ENCODE data around the gene SPTBN5.
A peak's percentile ranks its signal among the peaks of the same experiment; 100 is the strongest.

Gene SPTBN5

DNA sequence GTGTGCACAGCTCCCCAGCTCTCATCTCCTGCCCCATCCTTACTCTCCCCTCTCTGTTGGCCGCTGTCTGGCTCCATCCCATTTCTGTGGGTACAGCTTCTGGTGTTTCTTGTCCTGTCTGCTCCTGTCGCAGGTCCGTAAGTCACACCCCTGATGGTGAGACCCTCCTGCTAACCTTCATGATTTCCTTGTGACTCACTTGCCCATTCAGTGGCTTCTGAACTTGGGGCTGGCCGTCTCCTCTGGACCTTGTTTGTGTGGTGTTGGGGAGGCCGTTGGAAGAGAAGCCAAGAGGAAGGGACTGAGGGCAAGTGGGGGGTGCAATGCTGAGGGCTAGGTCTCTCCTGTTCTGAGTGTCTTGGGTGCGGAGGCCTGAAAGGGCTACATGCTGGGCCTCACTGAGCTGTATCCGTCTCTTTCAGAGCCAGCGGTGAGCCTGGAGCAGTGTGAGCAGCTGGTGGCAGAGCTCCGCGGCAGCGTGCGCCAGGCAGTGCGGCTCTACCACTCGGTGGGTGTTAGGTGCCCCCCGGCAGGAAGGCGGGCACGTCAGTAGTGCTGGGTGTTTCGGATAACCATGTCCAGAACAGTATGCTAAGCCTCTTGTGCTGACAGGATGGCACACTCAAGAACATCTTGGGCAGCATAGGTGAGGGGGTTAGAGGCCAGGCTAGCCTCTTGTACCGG, 69.6 kb downstream of the SPTBN5 start:
- DNase-seq (ENCODE audit: low spot score) = no peak

DNA sequence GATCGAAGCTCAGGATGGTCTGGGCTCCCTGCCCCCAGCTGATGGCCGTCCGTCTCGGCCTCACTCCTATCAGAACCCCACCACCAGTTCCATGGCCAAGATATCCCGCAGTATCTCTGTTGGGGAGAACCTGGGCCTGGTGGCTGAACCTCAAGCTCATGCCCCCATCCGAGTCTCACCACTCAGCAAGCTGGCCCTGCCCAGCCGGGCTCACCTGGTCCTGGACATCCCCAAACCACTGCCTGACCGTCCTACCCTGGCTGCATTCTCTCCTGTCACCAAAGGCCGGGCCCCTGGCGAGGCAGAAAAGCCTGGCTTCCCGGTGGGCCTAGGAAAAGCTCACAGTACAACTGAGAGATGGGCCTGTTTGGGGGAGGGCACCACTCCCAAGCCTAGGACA, 70.4 kb downstream of the SPTBN5 start:
- DNase-seq (ENCODE audit: low spot score) = no peak

DNA sequence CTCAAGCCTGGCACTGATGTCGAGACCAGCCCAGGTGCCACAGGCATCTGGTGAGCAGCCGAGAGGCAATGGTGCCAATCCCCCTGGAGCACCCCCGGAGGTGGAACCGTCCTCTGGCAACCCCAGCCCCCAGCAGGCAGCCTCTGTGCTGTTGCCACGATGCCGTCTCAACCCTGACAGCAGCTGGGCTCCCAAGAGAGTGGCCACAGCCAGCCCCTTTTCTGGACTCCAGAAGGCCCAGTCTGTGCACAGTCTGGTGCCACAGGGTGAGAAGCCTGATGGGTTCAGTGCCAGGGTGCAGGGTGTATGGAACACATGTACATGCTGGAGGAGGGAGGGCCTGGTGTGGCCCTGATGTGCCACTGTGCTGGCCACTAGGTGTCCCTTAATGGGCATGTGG, 70.9 kb downstream of the SPTBN5 start:
- DNase-seq (ENCODE audit: low spot score) = no peak

DNA sequence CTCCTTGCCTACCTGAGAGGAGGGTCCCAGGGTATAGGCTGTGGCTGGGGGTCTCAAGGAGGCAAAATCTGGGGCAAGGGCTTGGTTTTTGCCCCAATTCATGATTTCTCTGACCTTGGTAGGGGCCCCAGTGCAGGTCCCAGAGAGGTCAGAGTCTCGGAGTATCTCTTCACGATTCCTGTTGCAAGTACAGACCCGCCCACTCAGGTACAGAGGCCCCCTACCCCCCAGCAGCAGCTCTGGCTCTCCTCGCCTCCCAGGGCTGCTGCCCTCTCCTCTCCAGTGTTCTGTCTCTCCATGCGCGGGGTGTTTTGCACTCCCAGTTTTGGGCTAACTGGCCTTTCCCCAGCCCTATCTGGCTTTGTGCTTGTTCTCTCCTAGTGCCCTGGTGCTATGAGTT, 71.4 kb downstream of the SPTBN5 start:
- DNase-seq (ENCODE audit: low spot score) = no peak

DNA sequence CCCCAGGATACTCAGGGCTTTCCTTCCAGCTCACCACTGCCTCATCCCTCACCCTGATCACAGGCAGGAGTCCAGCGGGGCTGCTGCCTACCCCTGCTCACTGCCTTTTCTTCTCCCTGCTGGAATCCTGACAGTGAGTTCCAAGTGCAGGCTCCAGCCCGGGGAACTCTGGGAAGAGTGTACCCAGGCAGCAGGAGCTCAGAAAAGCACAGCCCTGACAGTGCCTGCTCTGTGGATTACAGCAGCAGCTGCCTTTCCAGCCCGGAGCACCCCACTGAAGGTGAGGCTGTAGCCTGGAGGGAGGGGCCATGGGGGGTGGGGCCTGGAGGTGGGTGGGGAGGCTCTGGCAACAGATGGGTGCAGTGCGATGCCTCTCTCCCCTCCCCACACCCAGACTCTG, 72.0 kb downstream of the SPTBN5 start:
- DNase-seq (ENCODE audit: low spot score) = no peak

DNA sequence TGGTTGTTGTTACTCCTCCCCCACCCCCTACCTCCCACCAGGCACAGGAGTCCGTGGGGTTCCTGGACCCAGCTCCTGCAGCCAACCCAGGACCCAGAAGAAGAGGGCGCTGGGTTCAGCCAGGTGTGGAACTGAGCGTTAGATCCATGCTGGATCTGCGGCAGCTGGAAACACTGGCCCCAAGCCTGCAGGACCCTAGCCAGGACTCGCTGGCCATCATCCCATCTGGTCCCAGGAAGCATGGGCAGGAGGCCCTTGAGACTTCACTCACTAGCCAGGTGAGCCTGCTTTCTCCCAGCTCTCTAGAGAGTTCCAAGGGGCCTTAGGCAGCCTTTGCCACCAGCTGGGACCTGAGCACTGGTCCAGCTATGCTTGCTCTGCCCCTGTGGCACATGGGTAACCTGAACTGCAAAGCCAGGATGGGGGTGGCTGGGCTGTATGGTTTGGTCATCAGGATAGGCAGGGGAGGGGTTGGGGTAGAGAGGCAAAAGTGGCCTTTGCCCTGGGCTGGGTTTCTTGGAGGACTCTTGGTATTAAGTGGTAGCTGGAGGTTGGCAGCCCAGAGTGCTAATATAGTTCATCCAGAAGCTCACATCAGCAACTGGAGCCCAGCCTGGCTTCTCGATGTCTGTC, 72.9 kb downstream of the SPTBN5 start:
- DNase-seq (ENCODE audit: low spot score) = no peak

DNA sequence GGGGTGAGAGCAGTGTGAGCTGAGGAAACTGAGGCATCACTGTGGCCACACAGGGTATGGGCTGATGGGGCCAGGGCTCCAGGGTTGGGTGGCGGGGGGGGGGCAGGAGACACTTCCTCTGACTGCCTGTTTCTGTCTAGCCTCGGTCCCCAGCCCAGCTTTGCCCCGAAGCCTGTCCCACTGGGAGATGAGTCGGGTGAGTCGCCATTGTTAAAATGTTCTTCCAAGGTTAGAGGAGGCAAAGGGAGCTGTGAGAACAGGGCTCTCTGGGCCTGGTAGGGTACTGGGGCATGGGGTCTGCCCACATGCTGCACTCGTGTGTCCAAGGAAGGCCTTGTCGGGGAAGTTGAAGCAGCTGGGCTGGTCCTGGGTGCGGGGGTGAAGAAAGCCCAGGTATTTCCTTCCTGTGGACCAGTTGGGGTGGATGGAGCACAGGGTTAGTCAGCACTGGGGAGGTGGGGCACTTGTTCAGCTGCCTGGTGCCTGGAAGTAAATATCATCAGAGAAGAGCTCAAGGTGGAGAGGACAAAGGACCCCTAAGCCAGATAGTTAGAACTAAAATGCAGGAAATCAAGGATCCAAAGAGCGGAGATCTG, 74.3 kb downstream of the SPTBN5 start:
- no peak for DNase-seq (ENCODE audit: low spot score)

DNA sequence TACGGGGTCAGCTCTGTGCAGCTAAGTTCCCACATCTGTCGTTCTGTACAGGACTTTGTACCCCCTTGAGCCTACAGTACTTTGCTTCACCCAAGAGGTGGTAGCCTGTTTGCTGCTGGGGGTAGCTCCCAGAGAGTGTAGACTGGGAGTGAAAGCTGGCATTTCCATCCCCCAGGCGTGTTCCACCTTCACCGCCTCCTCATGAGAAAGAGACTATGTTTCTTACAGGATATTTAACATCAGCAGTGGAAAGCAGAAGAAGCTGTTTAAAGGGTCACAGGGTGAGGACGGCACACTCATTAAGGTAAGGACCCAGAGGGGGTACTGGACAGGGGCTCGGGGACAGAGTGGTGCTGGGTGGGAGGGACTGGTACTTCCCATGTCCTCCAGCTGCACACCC, 76.1 kb downstream of the SPTBN5 start:
- no peak for DNase-seq (ENCODE audit: low spot score)

DNA sequence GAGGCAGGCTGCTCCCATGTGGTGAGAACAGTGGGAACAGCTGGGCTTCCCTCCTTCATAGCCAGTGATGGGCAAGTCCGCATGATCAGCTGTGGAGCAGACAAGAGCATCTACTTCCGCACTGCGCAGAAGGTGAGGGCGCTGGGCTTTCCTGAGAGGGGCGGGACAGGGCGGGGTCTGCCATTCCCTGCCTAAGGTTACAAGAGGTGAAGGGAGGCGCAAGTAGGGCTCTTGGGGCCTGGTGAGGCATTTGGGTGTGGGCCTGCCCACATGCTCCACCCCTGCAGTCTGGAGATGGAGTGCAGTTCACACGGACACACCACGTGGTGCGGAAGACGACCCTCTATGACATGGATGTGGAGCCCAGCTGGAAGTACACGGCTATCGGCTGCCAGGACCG, 76.5 kb downstream of the SPTBN5 start:
- DNase-seq (ENCODE audit: low spot score) = no peak

DNA sequence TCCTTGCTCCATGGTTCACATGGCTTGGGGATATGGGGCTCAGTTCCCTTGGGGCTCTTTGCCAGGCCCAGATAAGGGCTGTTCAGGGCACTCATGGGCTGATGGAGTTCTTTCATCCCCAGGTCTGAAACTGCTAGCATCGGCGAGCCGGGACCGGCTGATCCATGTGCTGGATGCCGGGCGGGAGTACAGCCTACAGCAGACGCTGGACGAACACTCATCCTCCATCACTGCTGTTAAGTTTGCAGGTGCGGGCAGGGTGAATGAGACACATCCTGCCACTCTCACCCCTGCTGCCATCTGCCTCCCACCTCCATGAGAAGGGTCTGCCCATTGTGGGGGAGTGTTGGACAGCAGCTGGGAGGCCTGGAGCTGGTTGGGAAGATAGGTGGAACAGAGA, 77.1 kb downstream of the SPTBN5 start:
- no peak for DNase-seq (ENCODE audit: low spot score)

DNA sequence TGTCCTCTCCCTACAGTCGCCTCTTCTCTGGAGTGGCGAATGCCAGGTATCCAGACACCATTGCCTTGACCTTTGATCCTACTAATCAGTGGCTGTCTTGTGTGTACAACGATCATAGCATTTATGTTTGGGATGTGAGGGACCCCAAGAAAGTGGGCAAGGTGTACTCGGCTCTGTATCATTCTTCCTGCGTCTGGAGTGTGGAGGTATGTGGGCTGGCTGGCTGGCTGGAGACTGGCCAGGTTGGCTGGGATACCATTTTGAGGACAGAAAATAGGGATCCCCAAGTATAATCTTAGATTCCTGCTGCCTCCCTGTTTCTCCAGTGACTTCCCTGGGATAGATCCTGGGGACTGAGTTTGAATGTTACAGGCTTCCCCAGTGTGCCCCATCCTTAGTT, 79.3 kb downstream of the SPTBN5 start:
- no peak for DNase-seq (ENCODE audit: low spot score)

DNA sequence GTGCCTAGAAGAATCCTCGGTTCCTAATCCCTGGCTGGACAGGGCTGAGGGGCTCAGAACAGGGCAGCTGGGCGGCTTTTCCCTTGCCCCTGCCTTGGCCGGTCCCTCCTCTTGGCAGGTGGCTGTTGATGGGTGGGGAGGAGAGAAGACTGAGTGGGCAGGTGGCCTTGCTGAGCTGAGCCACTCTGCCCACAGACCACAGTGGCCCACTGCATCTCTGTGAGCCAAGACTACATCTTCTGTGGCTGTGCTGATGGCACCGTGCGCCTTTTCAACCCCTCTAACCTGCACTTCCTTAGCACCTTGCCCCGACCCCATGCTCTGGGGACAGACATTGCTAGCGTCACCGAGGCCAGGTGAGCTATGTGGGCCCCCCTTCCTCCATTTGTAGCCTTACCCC, 80.4 kb downstream of the SPTBN5 start:
- DNase-seq (ENCODE audit: low spot score) = no peak

DNA sequence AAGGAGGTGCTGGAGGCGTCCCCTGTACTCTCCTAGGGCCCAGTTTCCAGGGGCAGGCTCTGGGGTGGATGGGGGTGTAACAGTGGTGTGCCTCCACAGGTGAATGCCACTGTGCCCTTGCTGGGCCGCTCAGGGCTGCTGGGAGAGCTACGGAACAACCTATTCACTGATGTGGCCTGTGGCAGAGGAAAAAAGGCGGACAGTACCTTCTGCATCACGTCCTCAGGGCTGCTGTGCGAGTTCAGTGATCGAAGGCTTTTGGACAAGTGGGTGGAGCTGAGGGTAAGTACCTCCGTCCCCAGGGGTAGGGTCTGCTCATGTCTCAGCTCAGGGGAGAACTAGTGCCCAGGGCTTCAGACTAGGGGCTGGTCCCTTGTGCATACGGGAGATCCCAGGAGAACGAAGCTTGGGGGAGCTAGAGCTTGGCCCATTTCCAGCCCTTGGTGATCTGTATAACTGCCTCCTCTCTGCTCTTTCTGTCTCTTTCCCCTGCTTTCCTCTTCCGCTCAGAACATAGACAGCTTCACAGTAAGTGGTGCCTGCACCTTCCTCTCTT, 81.0 kb downstream of the SPTBN5 start:
- no peak for DNase-seq (ENCODE audit: low spot score)

DNA sequence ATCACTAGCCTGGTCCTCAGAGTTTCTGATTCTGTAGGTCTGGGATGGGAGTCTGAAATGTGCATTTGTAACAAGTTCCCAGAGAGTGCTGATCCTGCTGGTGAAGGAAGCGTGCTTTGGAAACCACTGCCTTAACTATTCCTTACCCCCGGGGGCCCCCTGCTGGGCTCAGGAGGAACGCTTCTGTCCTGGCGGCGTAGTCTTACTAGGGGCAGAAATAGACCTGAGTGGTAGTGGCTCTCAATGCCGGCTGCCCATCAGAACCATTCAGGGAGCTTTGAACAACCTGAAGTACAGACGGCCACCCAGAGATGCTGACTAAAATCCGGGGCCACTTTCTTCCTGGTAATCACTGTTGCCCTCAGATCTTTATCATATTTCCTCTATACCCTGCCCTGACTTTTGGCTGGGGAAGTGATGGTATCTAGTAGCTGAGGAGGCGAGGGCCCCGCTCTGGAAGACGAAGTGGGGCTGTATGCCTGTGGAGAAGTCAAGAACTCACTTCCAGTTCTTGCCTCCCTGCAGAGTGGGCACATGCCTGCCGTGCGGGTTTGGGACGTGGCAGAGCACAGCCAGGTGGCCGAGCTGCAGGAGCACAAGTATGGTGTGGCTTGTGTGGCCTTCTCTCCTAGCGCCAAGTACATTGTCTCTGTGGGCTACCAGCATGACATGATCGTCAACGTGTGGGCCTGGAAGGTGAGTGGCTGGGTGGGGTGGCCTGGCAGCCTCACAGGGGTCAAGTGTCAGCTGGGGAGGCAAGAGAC, 82.2 kb downstream of the SPTBN5 start:
- peak; percentile 81 for DNase-seq (ENCODE audit: low spot score)

DNA sequence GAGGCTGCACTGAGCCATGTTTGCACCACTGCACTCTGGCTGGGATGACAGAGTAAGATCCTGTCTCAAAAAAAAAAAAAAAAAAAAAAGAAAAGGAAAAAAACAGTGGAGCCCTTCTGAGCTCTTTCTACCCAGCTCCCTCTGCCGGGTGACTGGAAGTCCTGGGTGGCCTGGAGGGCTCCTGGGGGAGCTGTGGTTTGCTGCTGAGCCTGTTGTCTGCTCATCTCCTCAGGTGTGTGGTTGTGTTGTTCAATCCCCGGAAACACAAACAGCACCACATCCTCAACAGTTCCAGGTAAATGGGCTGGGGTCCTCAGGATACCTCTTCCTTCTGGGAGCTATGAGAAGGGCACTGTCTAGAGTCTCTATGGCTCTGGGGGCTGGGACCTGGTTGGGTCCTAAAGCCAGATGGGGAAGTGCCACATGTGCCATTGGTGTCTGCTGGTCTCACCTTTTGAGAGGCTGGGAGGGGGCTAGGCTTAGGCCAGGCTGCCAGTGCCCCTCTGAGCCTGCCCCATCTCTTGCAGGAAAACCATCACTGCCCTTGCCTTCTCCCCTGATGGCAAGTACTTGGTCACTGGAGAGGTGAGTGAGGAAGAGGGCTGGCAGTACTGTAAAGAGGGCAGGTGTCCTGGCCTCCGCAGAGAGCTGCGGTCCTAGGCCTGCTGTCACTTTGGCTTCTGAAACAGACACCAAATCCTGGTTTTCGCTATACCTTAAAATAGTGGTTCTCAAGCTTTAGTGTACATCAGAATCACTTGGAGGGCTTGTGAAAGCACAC, 83.0 kb downstream of the SPTBN5 start:
- no peak for DNase-seq (ENCODE audit: low spot score)

DNA sequence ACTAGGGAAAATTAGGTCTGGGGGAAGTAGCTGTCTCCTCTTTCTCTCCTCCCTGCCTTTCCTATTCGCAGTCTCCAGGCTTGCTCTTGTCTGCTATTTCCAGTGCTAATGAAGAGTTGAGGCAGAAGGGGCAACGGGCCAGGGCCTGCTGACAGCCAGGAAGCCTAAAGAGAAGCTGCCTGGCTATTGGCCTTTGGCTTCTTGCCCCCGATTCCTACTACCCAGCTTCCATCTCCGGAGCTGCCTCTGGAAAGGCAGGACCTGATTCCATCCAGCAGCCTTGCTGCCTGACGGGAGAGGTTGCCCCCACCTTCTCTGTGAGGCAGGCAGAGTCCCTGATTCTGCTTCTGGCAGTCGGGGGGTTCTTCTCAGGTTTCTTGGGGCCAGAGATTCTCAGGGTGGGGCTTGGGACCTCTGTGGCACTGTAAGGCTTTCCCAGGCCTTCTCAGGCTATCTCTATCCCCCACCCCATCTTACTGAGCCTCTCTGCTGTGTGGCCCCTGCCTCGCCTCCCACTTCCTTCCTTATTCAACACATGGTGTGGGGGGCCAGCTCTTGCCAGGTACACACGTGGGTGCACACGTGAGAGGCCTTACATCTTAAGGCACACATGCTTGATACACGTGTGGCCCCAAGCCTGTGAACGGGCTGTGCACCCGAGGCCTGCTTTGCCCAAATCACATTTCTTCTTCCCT, 84.2 kb downstream of the SPTBN5 start:
- no peak for DNase-seq (ENCODE audit: low spot score)

DNA sequence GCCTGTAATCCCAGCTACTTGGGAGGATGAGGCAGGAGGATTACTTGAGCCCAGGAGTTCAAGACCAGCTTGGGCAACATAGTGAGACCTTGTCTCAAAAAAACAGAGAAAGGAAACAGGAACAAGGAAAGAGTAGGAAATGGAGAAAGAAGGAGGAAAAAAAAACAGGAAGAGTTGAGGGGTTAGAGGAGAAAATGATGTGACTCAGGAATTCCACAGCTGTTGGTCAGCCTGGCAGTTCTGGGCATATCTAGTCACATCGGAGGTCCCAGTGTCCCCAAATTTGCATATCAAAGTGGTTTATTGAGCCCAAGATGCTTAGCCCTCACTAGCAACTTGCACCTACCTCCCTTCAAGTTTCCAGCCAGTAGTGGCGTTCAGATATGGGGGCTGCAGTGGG, 84.7 kb downstream of the SPTBN5 start:
- DNase-seq (ENCODE audit: low spot score) = no peak

DNA sequence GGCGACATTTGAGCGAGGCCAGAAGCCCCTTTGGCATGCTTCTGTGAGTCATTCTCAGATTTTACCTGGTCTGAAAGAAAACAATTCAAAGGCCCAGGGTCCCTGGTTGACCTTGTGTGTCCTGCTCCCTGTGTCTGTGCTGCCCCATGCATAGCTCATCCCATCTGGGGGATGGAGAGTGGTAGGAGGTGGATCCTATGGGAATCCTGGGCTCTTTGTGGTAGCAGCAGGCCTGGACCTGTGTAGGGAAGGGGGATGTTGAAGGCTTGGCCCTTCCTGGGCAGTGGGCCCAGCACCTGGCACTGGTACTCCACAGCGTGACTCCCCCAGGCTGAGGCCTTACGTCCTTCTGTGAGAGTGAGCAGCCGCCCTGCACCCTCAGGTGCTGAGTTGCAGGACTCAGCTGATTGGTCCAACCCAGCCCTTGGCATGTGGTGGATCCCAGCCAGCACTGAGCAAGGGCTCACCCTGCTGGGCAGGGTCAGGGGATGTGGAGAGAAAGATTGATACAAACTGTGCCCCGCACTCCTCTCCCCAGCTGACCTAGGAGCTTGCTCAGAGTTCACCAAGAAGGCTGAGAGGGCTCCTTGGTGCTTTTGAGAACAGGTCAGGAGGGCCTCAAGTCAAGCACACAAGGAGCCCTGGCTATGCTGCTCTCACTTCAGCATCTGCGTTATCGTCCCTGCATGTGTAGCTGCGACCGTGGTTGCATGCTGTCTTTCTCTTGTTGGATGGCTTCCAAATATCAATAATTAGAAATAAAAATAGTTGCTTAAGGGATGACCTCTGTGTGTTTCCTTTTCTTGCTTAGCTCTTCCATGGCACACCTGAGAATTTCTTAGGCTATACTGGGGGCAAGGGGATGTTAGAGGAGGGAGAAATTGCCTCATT, 87.3 kb downstream of the SPTBN5 start:
- no peak for DNase-seq (ENCODE audit: low spot score)

DNA sequence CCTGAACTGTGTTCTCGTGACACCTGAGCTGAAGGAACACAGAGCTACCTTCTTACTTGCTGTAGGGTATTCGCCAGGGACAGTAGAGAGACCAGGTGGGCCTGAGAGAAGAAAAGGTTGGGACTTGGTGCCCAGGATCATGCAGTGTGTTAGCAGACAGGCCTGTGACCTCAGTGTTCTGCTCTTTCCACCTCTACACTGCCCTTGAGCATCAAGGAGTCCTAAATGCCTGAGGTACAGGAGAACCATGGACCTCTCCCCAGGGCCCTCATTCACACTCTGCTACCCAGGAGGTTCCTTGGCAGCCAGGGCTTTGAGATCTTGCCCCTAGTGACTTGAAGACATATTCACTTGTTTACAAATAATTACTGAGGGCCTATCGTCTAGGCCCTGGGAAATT, 88.1 kb downstream of the SPTBN5 start:
- DNase-seq (ENCODE audit: low spot score) = no peak
